Measurements from ENCODE around the gene VPS11. TPM values are rescaled to one million over a fixed set of nuclear protein-coding genes. Genes with fewer than 3 reads are reported as not detected.
"Not testable (repeated sequence)": the region's sequence is repeated elsewhere in the genome, so short reads cannot be mapped to it uniquely, and the experiment has no call there.

VPS11 gene
- total RNA-seq, 6 experiments from 2014 or later, result 27.4 to 31.4 (median 27.8) TPM

DNA sequence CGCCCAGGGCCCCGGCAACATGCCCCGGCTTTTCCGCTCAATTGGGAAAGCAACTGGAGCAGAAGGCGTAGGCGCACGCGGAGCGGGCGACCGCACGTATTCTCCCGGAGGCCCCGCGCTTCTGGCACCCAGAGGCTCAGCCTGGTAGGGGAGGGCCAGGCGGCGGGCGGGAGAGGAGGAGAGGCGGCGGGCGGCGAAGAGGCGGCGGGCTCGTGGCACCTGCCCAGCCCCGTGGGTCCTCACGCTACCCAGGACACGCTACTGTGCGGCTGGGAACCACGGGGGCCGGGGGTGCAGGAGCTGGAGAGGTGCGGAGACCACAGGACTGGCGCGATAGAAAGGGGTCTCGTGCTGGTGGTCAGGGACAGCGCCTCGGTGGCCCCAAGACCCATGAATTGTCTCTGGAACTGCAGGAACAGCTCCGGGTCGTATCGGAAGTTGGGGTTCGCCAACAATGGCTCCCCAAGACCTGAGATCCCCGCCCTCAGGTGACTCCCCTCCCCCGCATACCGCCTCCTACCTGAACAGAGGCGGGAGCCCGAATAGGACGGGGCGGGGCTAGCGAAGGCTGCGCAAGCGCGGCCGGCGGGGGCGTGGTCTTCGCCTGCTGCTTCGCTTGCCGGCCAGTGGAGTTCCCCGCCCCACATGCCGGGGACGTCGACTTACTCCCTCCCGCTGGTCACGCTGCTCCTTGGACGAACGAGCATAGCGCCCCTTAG, 37.1 kb upstream of the VPS11 start, which contains the start of gene SLC37A4:
Gene SLC37A4, minus strand, starts transcription at position 549 of the 719 bp plus-strand sequence.
- Mint-ChIP-seq H3K27ac (peak within 1 kb of the TSS; percentile 52; the same call in 1 of the 2 replicates), H3K4me3 (peak within 1 kb of the TSS; percentile 77)

DNA sequence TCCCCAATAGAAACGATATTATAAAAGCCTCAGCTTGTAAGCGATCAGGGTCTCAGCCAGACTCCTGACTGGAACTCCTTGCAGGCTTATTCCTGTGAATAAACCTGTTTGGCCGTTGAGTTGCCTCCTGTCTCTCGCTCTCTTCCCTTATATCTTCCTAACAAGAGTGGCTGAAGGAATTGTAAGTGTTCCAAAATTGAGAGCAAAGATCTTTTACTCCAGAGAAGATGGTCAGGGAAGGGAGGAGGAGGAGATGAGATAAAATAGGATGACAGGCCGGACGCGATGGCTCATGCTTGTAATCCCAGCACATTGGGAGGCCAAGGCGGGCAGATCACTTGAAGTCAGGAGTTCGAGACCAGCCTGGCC, 35.7 kb upstream of the VPS11 start:
- Mint-ChIP-seq H3K27me3 (ENCODE audit: insufficient read depth) (no peaks in the 10 kb centered on the region), H3K4me1 (ENCODE audit: low read depth) (peaks cover 10% of the 10 kb centered on the region), H3K9me3 (no peaks in the 10 kb centered on the region), H3K27ac (no peak overlapping the region), H3K4me3 (no peak overlapping the region), H3K36me3 (ENCODE audit: low read depth) (no peaks in the 10 kb centered on the region)
- no peak for DNase-seq
- TF ChIP-seq, protein P1, sequence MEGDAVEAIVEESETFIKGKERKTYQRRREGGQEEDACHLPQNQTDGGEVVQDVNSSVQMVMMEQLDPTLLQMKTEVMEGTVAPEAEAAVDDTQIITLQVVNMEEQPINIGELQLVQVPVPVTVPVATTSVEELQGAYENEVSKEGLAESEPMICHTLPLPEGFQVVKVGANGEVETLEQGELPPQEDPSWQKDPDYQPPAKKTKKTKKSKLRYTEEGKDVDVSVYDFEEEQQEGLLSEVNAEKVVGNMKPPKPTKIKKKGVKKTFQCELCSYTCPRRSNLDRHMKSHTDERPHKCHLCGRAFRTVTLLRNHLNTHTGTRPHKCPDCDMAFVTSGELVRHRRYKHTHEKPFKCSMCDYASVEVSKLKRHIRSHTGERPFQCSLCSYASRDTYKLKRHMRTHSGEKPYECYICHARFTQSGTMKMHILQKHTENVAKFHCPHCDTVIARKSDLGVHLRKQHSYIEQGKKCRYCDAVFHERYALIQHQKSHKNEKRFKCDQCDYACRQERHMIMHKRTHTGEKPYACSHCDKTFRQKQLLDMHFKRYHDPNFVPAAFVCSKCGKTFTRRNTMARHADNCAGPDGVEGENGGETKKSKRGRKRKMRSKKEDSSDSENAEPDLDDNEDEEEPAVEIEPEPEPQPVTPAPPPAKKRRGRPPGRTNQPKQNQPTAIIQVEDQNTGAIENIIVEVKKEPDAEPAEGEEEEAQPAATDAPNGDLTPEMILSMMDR (IDR thresholded peaks at IDR 0.05), result no peak

More for the DNA sequence above, 37.1 kb upstream of the VPS11 start, which contains the start of gene SLC37A4:
- Mint-ChIP-seq H3K27me3 (ENCODE audit: insufficient read depth) (no peaks in the 10 kb centered on the region), H3K36me3 (ENCODE audit: low read depth) (no peaks in the 10 kb centered on the region), H3K4me1 (ENCODE audit: low read depth) (peaks cover 10% of the 10 kb centered on the region), H3K9me3 (no peaks in the 10 kb centered on the region)
- DNase-seq, result peak; percentile 95
- TF ChIP-seq, protein P1 (IDR thresholded peaks at IDR 0.05), result peak; percentile 90

- not testable (repeated sequence) for DNase-seq; H3K36me3 Mint-ChIP-seq (ENCODE audit: low read depth); H3K27ac Mint-ChIP-seq; H3K27me3 Mint-ChIP-seq (ENCODE audit: insufficient read depth); H3K4me3 Mint-ChIP-seq; H3K9me3 Mint-ChIP-seq
- H3K4me1 Mint-ChIP-seq (ENCODE audit: low read depth), result peaks cover 10% of the 10 kb centered on the region
Measured at GRCh38 chr11:119033421-119033820, 34.2 kb upstream of the VPS11 start.

GRCh38 chr11:119034813-119035212, 32.8 kb upstream of the VPS11 start:
- Mint-ChIP-seq H3K27ac (no peak overlapping the region), H3K9me3 (no peaks in the 10 kb centered on the region), H3K36me3 (ENCODE audit: low read depth) (no peaks in the 10 kb centered on the region), H3K27me3 (ENCODE audit: insufficient read depth) (no peaks in the 10 kb centered on the region; the same call in 1 of the 2 replicates), H3K4me3 (no peak overlapping the region), H3K4me1 (ENCODE audit: low read depth) (peaks cover 2% of the 10 kb centered on the region)
- TF ChIP-seq, protein P1 (IDR thresholded peaks at IDR 0.05), result no peak
- DNase-seq, result no peak

GRCh38 chr11:119038884-119039283, 28.7 kb upstream of the VPS11 start:
- H3K27ac Mint-ChIP-seq, result no peak overlapping the region

GRCh38 chr11:119039471-119039870, 28.1 kb upstream of the VPS11 start:
- not testable (repeated sequence) for H3K27me3 Mint-ChIP-seq (ENCODE audit: insufficient read depth); H3K9me3 Mint-ChIP-seq; H3K4me1 Mint-ChIP-seq (ENCODE audit: low read depth); DNase-seq; H3K27ac Mint-ChIP-seq; H3K36me3 Mint-ChIP-seq (ENCODE audit: low read depth); H3K4me3 Mint-ChIP-seq

More at GRCh38 chr11:119038884-119039283, 28.7 kb upstream of the VPS11 start:
- Mint-ChIP-seq H3K4me1 (ENCODE audit: low read depth) (peaks cover 7% of the 10 kb centered on the region), H3K9me3 (no peaks in the 10 kb centered on the region), H3K4me3 (no peak overlapping the region), H3K27me3 (ENCODE audit: insufficient read depth) (peaks cover 2% of the 10 kb centered on the region), H3K36me3 (ENCODE audit: low read depth) (no peaks in the 10 kb centered on the region)
- TF ChIP-seq, protein P1 (IDR thresholded peaks at IDR 0.05), result no peak
- no peak for DNase-seq

Measured in HFFc6 (cell line).